GM21526 (cell line): ENCODE results near the gene ERMAP.
A peak's percentile ranks its signal among the peaks of the same experiment; 100 is the strongest.

Experiments used
- ATAC-seq: cut with Tn5 transposase; IDR thresholded peaks from one replicate; pipeline ENCODE4 v1.9.1; 2021; ENCODE audit warnings: moderate library complexity; ENCODE audit not compliant: unreplicated experiment, low FRiP score

Gene ERMAP, protein sequence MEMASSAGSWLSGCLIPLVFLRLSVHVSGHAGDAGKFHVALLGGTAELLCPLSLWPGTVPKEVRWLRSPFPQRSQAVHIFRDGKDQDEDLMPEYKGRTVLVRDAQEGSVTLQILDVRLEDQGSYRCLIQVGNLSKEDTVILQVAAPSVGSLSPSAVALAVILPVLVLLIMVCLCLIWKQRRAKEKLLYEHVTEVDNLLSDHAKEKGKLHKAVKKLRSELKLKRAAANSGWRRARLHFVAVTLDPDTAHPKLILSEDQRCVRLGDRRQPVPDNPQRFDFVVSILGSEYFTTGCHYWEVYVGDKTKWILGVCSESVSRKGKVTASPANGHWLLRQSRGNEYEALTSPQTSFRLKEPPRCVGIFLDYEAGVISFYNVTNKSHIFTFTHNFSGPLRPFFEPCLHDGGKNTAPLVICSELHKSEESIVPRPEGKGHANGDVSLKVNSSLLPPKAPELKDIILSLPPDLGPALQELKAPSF

DNA sequence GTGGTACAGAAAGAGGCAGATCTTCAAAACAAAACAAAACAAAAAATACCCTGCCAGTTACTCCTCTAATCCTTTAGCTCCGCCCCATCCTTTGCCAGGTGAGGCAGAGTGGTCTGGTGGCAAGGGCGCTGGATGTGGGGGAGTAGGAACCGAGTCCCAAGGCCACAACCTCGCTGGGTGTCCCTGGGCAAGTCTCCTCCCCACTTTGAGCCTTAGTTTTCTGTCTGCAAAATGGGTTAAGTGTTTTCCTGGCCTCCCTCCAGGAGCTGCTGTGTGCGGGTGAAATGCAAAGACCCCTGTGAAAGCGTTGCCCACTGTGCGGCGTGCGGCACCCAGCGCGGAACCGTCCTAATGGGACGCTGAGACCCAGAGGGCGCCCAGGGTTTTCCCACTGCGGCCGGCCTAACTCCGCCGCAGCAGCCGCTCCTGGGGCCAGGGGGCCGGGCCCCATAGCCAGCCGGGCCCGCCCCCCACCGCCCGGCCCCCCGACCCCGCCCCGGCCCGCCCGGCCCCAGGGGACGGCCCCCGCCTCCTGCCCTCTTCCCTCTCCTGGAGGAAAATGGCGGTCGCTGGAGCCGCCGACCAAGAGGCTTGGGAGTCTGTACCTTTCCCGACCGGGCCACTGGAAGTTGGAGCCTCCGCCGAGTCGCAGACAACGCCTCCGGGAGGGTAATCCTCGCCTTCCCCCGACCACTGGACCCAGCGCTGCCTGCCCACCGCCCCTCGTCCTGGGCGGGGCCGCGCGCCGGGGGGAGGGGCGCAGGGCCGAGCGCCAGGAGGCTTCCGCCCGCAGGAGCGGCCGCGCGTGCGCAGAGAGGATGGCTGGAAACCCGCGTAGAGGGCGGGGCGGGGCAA is at the start of gene ERMAP, which contains the start of gene SVBP:
TSS of gene ERMAP (plus strand) at position 538 of the 855 bp plus-strand sequence. CDS start 13,327 bp downstream, outside the sequence.
TSS of gene SVBP (minus strand) at position 813 of the 855 bp plus-strand sequence. CDS start 853 bp downstream, outside the sequence.
- ATAC-seq: peak; percentile 79

- peak; percentile 15 for ATAC-seq
These were observed 49.4 kb upstream of the ERMAP start for GRCh38 chr1:42767510-42768000.

DNA sequence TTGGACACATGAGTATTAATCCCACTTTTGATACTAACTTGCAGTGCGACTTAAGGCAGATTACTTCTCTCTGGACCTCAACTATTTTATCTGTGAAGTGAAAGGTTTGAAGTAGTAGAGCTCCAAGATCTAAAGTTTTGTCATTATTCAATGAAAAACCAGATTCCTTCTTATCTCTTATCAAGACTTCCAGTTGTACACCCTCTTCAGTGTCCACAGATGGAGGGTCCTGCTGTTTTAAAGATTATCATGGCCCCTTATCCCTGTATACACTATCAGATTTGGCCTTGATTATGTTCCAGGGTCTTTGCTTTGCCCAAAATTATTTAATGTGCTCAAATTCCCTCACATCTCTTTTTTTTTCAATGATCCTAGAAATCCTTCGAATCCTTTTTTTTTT is 48.8 kb upstream of the ERMAP start:
- no peak for ATAC-seq

GRCh38 chr1:42769811-42770210 is 47.1 kb upstream of the ERMAP start:
- ATAC-seq: no peak

DNA sequence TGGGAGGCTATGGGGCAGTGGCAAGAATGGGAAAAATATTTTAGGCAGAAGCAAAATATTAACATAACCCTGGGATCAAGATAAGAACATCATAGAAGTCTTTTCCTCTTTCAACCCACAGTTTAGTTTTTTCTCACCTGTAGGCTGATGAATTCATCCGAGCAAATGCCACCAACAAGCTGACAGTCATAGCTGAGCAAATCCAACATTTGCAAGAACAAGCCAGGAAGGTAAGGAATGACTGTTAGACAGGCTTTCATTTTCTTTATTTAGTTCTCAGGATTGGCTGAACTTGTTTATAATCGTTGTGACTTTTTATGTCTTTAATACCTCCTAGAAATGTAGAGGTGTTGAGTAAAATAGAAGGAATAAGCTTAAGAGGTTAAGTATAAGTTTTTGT is 43.5 kb upstream of the ERMAP start:
- ATAC-seq: no peak

- no peak for ATAC-seq
These were observed 41.9 kb upstream of the ERMAP start for GRCh38 chr1:42774928-42775526.

DNA sequence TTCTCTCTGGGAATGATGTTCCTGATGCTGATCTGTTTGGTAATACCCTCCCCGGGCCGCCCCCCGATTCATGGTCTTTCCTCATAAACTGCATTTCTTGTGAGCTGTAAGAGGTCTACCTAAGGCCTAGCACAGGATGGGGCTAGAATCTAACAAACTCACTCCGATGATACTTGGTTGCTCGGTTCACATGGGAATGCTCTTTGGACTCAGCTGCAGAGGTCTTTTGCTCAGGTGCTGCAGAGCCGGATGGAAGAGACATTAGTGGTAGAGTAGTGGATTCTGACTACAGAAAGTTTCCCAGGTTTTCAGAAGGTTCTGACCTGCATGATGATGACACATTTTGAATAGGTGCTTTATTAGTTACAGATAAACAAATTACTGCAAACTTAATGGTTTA is 40.4 kb upstream of the ERMAP start:
- ATAC-seq: no peak

- no peak for ATAC-seq
These were observed 39.1 kb upstream of the ERMAP start for GRCh38 chr1:42777852-42778251.

DNA sequence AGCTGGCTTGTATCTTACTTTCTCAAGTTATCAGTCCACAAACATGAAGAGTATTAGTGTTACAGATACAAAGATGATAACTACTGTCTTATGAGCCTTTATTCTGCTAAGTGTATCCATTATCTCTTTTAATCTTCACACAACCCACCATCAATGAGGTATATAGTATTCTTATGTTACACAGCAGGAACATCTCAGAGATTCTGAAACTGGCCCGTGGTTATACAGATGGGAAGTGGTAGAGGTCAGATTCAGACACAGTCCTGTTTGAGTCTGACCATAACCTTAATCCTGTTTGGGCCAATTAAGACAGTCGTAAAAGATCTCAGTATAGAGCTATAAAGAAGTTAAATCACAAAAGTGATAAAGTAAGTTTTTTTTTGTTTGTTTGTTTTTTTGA is 37.2 kb upstream of the ERMAP start:
- ATAC-seq: no peak

- ATAC-seq: no peak
These were observed 36.7 kb upstream of the ERMAP start for GRCh38 chr1:42780176-42780575.

GRCh38 chr1:42783092-42783491 is 33.8 kb upstream of the ERMAP start:
- ATAC-seq: no peak

GRCh38 chr1:42784547-42784945 is 32.4 kb upstream of the ERMAP start:
- no peak for ATAC-seq

GRCh38 chr1:42784946-42785693 is 31.8 kb upstream of the ERMAP start, which contains the start of gene TMEM269:
Gene TMEM269, plus strand, starts transcription at chr1:42784991. Its CDS starts 4,903 bp downstream, at chr1:42789894.
- ATAC-seq: no peak

- ATAC-seq: no peak
These were observed 30.8 kb upstream of the ERMAP start for GRCh38 chr1:42786097-42786496.

DNA sequence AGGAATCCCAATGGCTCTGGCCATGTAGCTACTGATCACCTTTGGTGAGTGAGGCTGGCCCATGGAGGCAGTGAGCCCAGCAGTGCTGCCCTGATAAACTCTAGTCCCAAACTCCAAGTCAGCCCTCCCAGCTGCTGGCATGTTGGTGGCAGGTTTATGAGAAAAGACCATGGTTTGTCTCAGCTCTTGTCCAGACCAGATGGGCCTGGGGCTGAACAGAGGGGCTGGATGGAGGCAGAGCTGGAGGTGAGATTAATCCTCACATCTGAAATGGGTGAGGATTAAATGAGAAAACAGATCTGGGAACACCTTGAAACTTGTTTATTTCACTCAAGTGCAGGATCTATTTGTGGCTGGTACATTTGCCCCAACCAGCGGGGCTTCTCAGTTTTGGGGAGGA is 28.9 kb upstream of the ERMAP start:
- ATAC-seq: no peak

GRCh38 chr1:42793824-42794223 is 23.1 kb upstream of the ERMAP start:
- no peak for ATAC-seq

GRCh38 chr1:42797414-42797813 is 19.5 kb upstream of the ERMAP start:
- no peak for ATAC-seq

DNA sequence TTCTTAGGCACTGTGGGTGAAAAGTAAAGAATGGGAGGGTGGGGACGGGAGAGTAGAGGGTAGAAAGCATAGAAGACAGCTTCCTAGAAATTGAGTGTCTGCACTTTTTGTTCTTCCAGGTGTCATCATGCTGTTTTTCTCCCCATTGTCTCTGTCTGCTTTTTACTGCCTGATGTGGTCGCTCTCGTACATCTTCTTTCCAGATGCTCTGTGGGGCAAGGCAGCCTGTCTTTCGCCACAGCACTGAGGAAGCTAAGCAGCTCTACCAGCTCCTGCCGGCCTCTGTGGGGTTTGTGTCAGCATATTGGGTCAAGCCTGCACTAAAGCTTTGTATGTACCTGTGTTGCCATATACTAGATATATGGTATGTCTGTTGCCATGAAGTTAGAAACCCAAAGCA is 18.9 kb upstream of the ERMAP start:
- no peak for ATAC-seq

- ATAC-seq: no peak
These were observed 15.0 kb upstream of the ERMAP start for GRCh38 chr1:42801832-42802473.
